Right atrium auricular region (tissue), 2 donors: ENCODE measurements around the gene GPC1. TPM values are rescaled to one million over a fixed set of nuclear protein-coding genes. Genes with fewer than 3 reads are reported as not detected.

Source experiments
- DNase-seq: peaks from one replicate; pipeline ENCODE4 v3.0.0-alpha.2; 2019; ENCODE audit warnings: low spot score
- H3K27ac ChIP-seq, 2 donors: fragments of 200-600 bp; sonication (generic); 1 replicate in 1 of 2; 2 replicates in 1 of 2; pipeline ENCODE4 v1.5.1; 2016 to 2019
- H3K27me3 ChIP-seq, 2 donors: fragments of 200-600 bp; sonication (generic); one replicate each; pipeline versions ENCODE4 v1.5.1 to v1.6.0; 2017 to 2019
- H3K36me3 ChIP-seq: fragments of 200-600 bp; sonication (generic); one replicate; pipeline ENCODE4 v1.5.1; 2016
- H3K4me1 ChIP-seq, 2 donors: fragments of 200-600 bp; sonication (generic); one replicate each; pipeline versions ENCODE4 v1.5.1 to v1.6.0; 2017 to 2019
- H3K4me3 ChIP-seq, 2 donors: fragments of 200-600 bp; sonication (generic); 1 replicate in 1 of 2; 2 replicates in 1 of 2; pipeline ENCODE4 v1.5.1; 2017 to 2019; ENCODE audit warnings: mild to moderate bottlenecking in 1 of 2, moderate library complexity in 1 of 2
- H3K9me3 ChIP-seq, 2 donors: fragments of 200-600 bp; sonication (generic); one replicate each; pipeline ENCODE4 v1.5.1; 2019
- total RNA-seq, 2 donors: library from RNA; depleted of rRNA; stranded (reverse); fragments of >200 nt; gene quantifications; one replicate each; pipeline ENCODE4 v1.1.0, GENCODE V29; 2016
- TF ChIP-seq, protein P1 (sequence below), 2 donors: fragments of 200-600 bp; sonication (generic); IDR thresholded peaks; one replicate each; pipeline ENCODE4 v1.5.1; 2019; ENCODE audit warnings: antibody characterized with exemption in 2 of 2

GPC1 gene
- total RNA-seq, 2 donors from 2014 or later: 77.4 to 103 TPM

GRCh38 chr2:240396623-240397541 is 38.6 kb upstream of the GPC1 start:
- H3K4me3 ChIP-seq: no peak overlapping the region
- H3K4me1 ChIP-seq: no peaks in the 10 kb centered on the region
- no peaks in the 10 kb centered on the region for H3K36me3 ChIP-seq
- H3K9me3 ChIP-seq: no peaks in the 10 kb centered on the region
- H3K27ac ChIP-seq: no peak overlapping the region
- DNase-seq: no peak
- H3K27me3 ChIP-seq: no peaks in the 10 kb centered on the region
- TF ChIP-seq, protein P1, sequence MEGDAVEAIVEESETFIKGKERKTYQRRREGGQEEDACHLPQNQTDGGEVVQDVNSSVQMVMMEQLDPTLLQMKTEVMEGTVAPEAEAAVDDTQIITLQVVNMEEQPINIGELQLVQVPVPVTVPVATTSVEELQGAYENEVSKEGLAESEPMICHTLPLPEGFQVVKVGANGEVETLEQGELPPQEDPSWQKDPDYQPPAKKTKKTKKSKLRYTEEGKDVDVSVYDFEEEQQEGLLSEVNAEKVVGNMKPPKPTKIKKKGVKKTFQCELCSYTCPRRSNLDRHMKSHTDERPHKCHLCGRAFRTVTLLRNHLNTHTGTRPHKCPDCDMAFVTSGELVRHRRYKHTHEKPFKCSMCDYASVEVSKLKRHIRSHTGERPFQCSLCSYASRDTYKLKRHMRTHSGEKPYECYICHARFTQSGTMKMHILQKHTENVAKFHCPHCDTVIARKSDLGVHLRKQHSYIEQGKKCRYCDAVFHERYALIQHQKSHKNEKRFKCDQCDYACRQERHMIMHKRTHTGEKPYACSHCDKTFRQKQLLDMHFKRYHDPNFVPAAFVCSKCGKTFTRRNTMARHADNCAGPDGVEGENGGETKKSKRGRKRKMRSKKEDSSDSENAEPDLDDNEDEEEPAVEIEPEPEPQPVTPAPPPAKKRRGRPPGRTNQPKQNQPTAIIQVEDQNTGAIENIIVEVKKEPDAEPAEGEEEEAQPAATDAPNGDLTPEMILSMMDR (IDR thresholded peaks at IDR 0.05): no peak

DNA sequence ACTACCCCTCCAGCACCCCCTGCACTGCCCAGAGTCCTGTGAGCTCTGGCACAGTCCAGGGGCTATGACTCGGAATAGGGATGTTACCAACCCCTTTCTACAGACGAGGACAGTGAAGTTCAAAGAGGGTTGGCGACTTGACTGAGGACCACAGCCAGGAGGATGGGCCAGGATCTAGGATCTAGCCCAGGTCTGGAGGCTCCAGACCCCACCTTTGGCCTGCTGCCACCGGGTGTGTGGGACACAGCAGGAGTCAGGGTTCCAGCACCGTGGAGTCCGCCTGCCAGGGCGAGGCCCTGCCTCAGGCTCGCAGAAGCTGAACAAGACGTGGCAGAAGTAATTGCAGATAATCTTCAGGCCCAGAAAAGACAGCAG is 37.9 kb upstream of the GPC1 start:
- no peak for DNase-seq
- TF ChIP-seq, protein P1 (IDR thresholded peaks at IDR 0.05): no peak
- H3K36me3 ChIP-seq: no peaks in the 10 kb centered on the region

DNA sequence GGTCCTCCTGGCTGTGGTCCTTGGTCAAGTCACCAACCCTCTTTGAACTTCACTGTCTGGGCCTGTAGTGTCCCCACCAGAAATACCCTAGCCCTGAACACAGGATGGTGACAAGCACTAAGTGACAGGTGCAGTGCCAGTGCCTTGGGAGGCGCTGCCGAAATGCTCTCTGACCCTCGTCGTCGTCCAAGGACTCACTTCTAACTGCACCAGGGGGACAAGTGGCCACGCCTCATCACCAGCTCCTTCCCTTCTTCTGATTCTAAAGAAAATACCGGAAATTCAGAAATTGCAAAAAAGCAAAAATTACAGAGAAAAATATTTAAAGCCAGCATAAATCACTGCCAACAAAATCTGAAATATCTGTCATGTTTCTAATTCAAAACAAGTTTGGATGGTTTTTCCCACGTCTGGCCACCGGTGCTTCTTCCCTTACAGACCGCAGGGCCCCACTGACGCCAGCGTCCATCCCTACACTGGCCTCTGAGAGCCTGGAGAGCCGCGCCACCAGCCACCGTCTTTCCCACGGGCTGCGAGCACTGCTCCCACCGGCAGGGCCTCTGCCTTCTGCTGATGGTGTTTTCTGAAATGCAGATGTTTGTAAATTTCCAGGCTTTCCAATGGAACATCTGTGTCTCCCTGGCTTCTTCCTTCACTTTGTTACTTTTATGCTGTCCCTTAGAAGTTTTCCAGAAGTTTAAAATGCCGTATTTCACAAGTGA is 37.4 kb upstream of the GPC1 start:
- DNase-seq: no peak
- TF ChIP-seq, protein P1 (IDR thresholded peaks at IDR 0.05): no peak
- H3K4me3 ChIP-seq: no peak overlapping the region
- no peaks in the 10 kb centered on the region for H3K27me3 ChIP-seq
- H3K9me3 ChIP-seq: no peaks in the 10 kb centered on the region
- H3K27ac ChIP-seq: no peak overlapping the region
- H3K4me1 ChIP-seq: no peaks in the 10 kb centered on the region
- H3K36me3 ChIP-seq: no peaks in the 10 kb centered on the region

More for the DNA sequence above, 37.9 kb upstream of the GPC1 start:
- no peaks in the 10 kb centered on the region for H3K27me3 ChIP-seq
- no peak overlapping the region for H3K4me3 ChIP-seq
- H3K4me1 ChIP-seq: no peaks in the 10 kb centered on the region
- H3K9me3 ChIP-seq: no peaks in the 10 kb centered on the region
- no peak overlapping the region for H3K27ac ChIP-seq

GRCh38 chr2:240398661-240399267 is 36.7 kb upstream of the GPC1 start:
- H3K36me3 ChIP-seq: no peaks in the 10 kb centered on the region
- no peak overlapping the region for H3K4me3 ChIP-seq
- no peaks in the 10 kb centered on the region for H3K27me3 ChIP-seq
- H3K9me3 ChIP-seq: no peaks in the 10 kb centered on the region
- no peak overlapping the region for H3K27ac ChIP-seq
- TF ChIP-seq, protein P1 (IDR thresholded peaks at IDR 0.05): no peak
- no peaks in the 10 kb centered on the region for H3K4me1 ChIP-seq
- no peak for DNase-seq

DNA sequence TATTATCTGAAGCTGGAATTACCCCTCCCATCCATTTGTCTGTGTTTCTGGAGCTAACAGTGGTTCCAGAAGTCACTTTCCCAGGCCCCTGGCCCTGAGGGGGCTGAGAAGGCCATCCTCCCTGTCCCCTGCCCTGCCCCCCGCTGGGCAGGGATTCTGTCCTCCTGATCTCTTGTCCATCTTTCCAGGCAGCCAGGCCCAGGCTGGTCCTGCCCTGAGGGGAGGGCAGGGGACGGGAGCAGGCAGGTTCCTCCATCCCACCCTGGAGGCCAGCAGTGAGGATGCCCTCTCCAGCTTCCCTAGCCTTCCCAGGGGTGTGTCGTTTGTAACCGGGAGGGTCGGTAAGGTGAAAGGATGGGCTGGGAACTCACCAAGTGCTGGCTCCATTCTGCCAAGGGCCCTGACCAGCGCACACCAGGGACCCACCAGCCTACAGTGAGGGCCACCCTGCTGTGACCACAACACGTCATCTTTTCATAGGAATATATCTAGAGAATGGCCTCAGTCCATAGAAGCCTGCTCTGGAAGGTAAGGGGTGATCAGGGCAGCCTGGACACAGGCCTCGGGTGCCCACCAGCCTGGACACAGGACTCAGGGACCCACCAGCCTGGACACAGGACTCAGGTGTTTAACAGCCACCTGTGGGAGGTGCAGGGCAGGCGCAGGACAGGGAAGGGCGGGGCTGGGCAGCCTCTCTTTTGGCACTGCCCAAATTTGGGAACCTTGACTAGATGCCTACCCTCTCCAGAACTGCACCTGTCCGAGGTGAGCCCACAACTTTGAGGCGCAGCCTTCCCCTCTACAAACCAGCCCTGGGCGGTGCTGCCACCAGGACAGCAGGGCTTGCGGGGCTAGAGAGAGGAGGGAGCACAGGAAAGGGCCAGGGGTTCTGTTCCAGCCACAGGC is 35.8 kb upstream of the GPC1 start:
- no peak for DNase-seq
- TF ChIP-seq, protein P1 (IDR thresholded peaks at IDR 0.05): no peak
- Histone ChIP-seq H3K27ac (no peak overlapping the region), H3K4me3 (no peak overlapping the region), H3K4me1 (no peaks in the 10 kb centered on the region), H3K36me3 (no peaks in the 10 kb centered on the region), H3K9me3 (no peaks in the 10 kb centered on the region), H3K27me3 (no peaks in the 10 kb centered on the region)
